Activated CD4-positive, alpha-beta T cell treated with anti-CD3 and anti-CD28 coated beads, Interleukin-2, amount 50 U/mL, for 1 hour (primary cell): ENCODE measurements around the gene SHB.

Source experiments
- DNase-seq: peaks from one replicate; pipeline ENCODE4 v3.0.0-alpha.2; 2020

The SHB gene

GRCh38 chr9:37876376-37876775 is 192.7 kb downstream of the SHB start:
- no peak for DNase-seq

GRCh38 chr9:37873955-37874354 is 195.1 kb downstream of the SHB start:
- DNase-seq, result no peak

- DNase-seq, result no peak
These were observed 198.2 kb downstream of the SHB start for GRCh38 chr9:37870799-37871176.

GRCh38 chr9:37870081-37870798 is 198.8 kb downstream of the SHB start:
- DNase-seq, result no peak
